PFSK-1 (cell line): ENCODE results near the gene CNTNAP2.

Experiments
- FOXP2 ChIP-seq: optimal IDR thresholded peaks from 2 replicates; pipeline ENCODE3; 2011; ENCODE audit warnings: borderline replicate concordance, control low read depth, inconsistent platforms; ENCODE audit not compliant: insufficient read depth; ENCODE audit errors: extremely low read length, extremely low read depth
- POLR2AphosphoS5 ChIP-seq: IDR thresholded peaks from 2 replicates; pipeline ENCODE4 v1.6.1; 2012; ENCODE audit warnings: low read depth, mild to moderate bottlenecking, control low read depth, low read length, moderate library complexity
- REST ChIP-seq, 2 experiments: IDR thresholded peaks; 2 replicates each; pipeline versions ENCODE4 v1.6.1 to v1.8.0; 2011 to 2012; ENCODE audit warnings: low read depth in 2 of 2, low read length in 2 of 2, control low read depth in 1 of 2, inconsistent platforms in 1 of 2, mild to moderate bottlenecking in 1 of 2, moderate library complexity in 1 of 2; ENCODE audit not compliant: insufficient read depth in 1 of 2
- SIN3A ChIP-seq: IDR thresholded peaks from 2 replicates; pipeline ENCODE4 v1.6.1; 2012; ENCODE audit warnings: mild to moderate bottlenecking, low read length, moderate library complexity, borderline replicate concordance; ENCODE audit not compliant: insufficient read depth
- TAF1 ChIP-seq: IDR thresholded peaks from 2 replicates; pipeline ENCODE4 v1.6.1; 2012; ENCODE audit warnings: low read length, control low read depth, borderline replicate concordance; ENCODE audit not compliant: insufficient read depth

CNTNAP2 gene

GRCh38 chr7:147535701-147536111 lies 1419.1 kb downstream of the CNTNAP2 start:
- TF ChIP-seq POLR2AphosphoS5 (no peak), TAF1 (no peak), SIN3A (no peak)

- TF ChIP-seq FOXP2: no peak
- no peak for TF ChIP-seq REST (IDR thresholded peaks at IDR 0.05; ENCODE audit: insufficient read depth in 1 of 2, low read depth in 2 of 2, low read length in 2 of 2)
- no peak for TF ChIP-seq TAF1
- no peak for TF ChIP-seq SIN3A
- TF ChIP-seq POLR2AphosphoS5: no peak
Observed at GRCh38 chr7:147539685-147540084, 1423.1 kb downstream of the CNTNAP2 start.

GRCh38 chr7:147540743-147541142 lies 1424.1 kb downstream of the CNTNAP2 start:
- TF ChIP-seq FOXP2 (no peak), TAF1 (no peak), SIN3A (no peak), REST (IDR thresholded peaks at IDR 0.05; ENCODE audit: insufficient read depth in 1 of 2, low read depth in 2 of 2, low read length in 2 of 2) (no peak), POLR2AphosphoS5 (no peak)

GRCh38 chr7:147541261-147541660 lies 1424.7 kb downstream of the CNTNAP2 start:
- TF ChIP-seq REST (IDR thresholded peaks at IDR 0.05; ENCODE audit: insufficient read depth in 1 of 2, low read depth in 2 of 2, low read length in 2 of 2): no peak
- no peak for TF ChIP-seq TAF1
- TF ChIP-seq SIN3A: no peak

- no peak for TF ChIP-seq SIN3A
- no peak for TF ChIP-seq FOXP2
- TF ChIP-seq TAF1: no peak
- TF ChIP-seq POLR2AphosphoS5: no peak
- TF ChIP-seq REST (IDR thresholded peaks at IDR 0.05; ENCODE audit: insufficient read depth in 1 of 2, low read depth in 2 of 2, low read length in 2 of 2): no peak
Observed at GRCh38 chr7:147547252-147547897, 1430.8 kb downstream of the CNTNAP2 start.
